HG02763 (cell line): ENCODE measurements around the gene RALGAPA2.

Experiments used
- ATAC-seq: cut with Tn5 transposase; IDR thresholded peaks from one replicate; pipeline ENCODE4 v1.9.1; 2021; ENCODE audit warnings: mild to moderate bottlenecking, moderate library complexity; ENCODE audit not compliant: unreplicated experiment

RALGAPA2 gene

GRCh38 chr20:20477444-20478041, 234.9 kb downstream of the RALGAPA2 start:
- ATAC-seq: no peak

DNA sequence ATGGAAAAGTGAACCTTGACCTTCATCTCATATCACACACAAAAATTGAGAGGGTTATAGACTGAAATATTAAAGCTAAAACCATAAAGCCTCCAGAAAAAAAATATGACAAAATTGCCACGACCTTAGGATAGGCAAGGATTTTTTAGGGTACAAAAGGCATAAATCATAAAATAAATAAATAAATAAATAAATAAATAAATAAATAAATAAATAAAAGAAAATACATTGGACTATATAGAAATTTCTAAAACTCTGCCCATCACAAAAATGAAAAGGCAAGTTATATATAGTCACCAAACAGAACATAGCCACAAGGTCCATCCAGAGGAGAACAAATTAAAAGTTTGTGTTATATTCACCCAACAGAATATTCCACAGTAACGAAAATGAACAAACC, 235.9 kb downstream of the RALGAPA2 start:
- no peak for ATAC-seq

- ATAC-seq: no peak
Observed at GRCh38 chr20:20473657-20474056, 238.8 kb downstream of the RALGAPA2 start.

DNA sequence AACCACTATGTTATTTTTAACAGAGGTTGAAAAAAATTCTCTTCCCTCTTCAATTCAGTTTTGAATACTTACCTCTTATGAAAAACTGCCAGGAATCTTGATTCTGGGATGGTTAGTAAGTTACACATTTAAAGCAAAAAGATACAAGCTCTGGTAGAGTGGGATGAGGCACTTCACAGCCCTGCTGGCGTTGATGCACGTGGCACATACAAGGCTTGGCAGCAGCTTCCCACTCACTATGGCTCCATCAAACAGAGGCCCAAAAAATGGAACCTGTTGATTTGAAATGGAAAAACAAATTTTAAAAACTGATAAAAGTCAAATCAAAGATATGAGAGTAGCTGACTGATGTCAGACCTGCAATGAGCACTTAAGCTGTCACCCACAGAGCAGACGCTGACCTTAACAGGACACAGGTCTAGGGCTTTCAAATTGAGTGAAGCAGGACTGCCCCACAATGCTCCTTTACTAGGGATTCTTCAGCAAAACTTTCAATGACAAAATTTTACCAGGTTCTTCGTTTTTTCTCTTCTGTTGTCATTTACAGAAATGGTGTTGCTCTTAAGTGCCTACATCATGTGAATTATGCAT, 239.7 kb downstream of the RALGAPA2 start:
- ATAC-seq: no peak

- ATAC-seq: peak; percentile 87
Observed at GRCh38 chr20:20466341-20466879, 246.0 kb downstream of the RALGAPA2 start.

DNA sequence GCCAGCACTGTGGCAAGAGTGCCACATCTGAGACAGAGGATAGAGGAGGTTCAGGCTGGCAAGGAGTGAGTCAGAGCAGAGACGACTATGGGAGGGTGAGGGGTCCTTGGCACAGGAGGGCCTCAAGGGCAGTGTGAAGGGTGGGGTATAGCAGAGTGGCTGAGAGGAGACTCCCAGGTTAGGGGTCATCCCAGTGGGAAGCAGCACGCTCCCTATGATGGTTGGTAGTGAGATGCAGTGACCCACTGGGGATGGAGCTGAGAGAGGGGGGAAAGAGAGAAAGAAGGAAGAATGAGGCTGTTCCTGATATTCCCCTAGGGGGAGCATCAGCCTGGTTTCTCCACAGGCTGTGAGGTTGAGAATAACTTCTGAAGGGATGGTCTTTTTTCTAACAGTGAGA, 247.2 kb downstream of the RALGAPA2 start:
- no peak for ATAC-seq

- peak; percentile 48 for ATAC-seq
Observed at GRCh38 chr20:20463933-20464374, 248.5 kb downstream of the RALGAPA2 start.

DNA sequence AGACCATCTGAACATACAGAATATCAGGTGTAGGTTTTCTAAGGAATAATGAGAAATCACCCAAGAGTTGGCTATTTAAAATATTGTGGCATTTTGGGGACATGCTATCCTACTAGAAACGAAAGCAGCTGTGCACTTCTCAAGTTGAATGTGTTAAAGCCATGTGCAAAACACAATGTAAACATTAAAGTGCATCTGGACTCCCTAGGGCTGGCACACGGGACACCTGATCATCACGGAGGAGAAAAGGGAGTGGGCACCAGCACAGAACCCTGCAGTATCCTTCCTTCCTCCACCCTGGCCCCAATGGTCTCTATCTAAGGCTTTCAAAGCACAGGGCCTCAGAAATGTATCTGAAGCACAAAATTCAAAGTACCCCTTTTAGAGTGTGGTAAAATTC, 250.3 kb downstream of the RALGAPA2 start:
- ATAC-seq: no peak

GRCh38 chr20:20461551-20461950, 250.9 kb downstream of the RALGAPA2 start:
- ATAC-seq: no peak

DNA sequence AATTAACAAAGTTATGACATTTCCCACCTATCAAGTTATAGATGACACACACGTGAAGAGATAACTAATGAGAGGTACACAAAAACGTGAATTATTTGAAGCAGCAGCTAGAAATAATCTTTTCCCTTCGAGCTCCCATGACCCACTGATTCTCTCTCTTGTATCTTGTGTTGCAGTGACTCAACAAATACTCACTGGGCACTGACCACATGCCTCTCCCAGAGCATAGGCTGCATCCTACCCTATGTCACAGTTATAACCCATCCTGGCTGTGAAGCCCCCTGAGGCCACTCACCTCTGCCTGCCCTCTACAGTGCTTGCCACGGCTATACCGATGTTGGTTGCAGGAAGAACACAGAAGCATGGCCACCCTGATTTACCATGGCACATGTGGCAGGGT, 252.7 kb downstream of the RALGAPA2 start:
- no peak for ATAC-seq

DNA sequence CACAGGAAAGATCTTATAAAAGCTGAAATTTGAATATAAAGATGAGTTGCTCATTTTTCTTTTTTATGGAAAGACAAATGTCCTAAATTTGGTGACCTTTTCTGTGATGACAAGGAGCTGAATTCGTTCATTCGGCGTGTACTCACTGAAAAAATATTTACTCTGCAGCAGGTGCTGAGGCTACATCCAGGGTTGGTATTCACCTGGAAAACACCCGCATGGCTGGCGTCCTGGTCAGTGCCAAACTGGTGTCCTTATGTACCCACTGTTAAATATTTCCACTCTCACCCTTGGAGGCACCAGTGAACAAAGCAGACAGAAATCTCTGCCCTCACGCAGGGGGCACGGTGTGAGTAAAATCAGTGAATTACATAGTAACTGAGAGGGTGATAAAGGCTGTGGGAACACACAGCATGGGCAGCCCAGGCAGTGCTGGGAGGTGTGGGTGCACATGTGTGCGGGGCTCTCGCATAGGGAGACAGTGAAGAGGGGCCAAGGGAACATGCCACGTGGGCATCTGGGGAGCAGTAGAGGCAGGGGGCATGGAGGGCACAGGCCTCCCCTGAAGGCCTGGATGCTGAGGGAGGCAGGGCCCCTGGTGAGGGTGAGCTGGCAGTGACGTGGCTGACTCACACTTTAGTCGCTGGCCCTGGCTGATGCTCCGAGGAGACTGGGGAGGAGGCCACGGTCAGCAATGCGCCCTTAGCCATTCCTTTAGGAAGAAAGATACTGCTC, 254.9 kb downstream of the RALGAPA2 start:
- ATAC-seq: no peak

- no peak for ATAC-seq
Observed at GRCh38 chr20:20456741-20457140, 255.7 kb downstream of the RALGAPA2 start.

GRCh38 chr20:20455926-20456325, 256.5 kb downstream of the RALGAPA2 start:
- ATAC-seq: no peak

- no peak for ATAC-seq
Observed at GRCh38 chr20:20454850-20455627, 257.4 kb downstream of the RALGAPA2 start.

DNA sequence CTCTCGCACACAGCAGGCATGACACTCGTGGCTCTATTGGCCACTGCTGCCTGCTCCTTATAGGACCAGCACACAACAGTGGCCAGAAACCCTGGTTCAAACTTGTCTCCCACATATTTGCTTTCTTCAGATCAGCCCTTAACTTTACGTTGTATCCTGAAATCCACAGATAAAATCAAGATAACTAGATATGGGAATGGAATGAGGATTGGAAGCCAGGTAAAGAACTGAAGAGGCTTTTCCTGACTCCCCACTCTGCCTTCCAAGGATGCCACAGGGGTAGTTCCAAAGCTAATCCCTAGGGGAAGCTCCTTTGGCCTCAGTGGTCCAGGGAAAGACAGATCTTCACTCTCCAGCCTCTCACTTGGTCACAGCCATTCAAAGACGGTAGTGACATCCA, 258.1 kb downstream of the RALGAPA2 start:
- no peak for ATAC-seq

DNA sequence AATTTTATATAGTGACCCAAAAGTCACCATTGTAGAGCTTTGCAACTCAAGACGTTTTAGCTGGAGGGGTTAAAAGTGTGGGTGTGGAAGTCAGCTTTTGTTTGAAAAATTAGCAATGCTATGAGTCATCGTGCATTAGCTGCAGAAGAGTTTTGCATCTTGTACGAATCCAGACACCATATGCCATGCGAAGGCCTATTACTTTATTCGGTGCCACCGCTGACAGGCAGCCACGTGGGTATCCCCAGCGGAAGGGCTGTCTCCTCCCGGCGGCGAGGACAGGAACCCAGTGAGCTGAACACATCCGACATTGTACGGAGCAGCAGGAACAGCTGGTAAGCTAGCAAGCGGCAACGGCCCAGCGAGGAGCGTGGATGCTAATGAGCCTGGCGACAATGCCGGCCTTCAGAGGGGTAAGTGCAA, 260.2 kb downstream of the RALGAPA2 start:
- ATAC-seq: peak; percentile 82

DNA sequence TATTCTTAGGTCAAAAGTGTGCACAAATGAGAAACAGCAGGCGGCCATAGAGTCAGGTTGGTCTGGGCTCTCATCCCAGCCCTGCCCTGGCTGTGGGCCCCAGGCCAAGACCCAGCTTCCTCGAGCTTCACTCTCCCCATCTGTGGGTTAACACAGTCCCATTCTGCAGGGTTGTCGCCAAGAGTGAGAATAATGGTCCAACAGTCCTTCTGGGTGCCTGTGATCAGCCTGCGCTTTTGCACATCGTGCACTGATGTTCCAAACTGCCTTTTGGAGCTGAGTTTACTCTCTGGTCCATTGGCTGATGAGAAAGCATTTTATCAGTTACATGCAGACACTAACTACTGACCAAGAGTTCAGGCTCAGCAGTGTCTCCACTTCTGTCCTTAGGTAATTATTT, 261.9 kb downstream of the RALGAPA2 start:
- ATAC-seq: no peak

DNA sequence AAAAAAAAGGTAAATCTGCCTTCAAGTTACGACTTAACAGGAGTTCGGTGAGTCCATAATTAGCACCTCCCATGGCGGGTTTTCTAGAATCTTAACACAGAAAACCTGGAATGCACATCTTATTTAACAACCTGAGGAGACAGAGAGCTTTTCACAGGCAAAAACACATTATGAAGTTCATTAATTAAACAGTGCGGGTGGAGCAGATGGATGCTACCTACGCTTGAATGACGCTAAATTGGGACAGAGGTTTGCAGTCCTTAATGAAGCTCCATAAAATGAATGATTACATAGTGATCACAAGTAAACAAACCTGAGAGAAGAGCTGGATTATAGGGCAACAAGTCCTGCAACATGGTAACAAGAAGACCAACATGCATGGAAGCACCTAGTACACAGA, 263.6 kb downstream of the RALGAPA2 start:
- no peak for ATAC-seq

DNA sequence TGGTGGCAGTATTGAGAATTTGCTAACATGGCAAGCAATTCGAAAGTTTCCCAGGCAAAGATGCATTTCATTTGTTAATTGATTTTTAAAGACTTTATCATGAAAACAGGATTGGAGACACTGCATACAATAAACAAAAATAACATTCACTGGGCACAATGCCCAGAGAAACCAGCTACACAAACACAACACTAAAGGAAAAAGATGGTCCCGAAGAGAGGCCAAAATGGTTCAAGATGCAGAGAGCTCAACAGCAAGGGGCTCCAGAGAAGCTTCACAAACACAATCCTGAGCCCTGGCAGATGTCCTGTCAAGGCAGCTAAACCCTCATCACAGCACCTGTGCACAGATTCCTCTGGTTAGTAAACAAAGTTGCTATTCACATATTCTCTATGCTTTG, 265.2 kb downstream of the RALGAPA2 start:
- ATAC-seq: no peak

- no peak for ATAC-seq
Observed at GRCh38 chr20:20446425-20447015, 265.9 kb downstream of the RALGAPA2 start.

DNA sequence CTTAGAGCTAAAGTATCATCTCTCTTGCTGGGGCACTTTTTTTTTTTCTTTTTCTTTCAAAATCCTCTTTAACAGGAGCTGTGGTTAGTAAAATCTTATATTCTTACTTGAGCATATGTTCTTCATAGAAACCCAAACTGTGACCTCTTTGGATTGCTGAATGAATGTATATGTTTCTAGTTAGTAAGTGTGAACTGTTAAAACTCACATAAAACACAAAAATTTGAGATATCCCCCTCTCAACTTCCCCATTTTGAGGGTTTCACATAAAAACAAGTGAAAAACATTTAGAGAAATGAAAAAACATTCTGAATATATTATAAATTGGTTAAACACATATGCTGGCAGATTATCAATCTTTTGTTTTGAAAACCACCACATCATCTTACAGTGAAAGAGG, 266.4 kb downstream of the RALGAPA2 start:
- no peak for ATAC-seq
